ENCODE results near the gene TMEM151B. TPM values are rescaled to one million over a fixed set of nuclear protein-coding genes. Genes with fewer than 3 reads are reported as not detected.

The TMEM151B gene
- total and polyA plus RNA-seq, 2 of the 13 experiments (the other 11 are each of a cell fraction or from before 2014, with no cell fraction given) = not detected

- ATAC-seq = no peak
- ChIA-PET POLR2A (no interaction called here), CTCF (ENCODE audit: low intra/inter-chr PET ratio, low total read pairs) (no interaction called here)
- no peak overlapping the region for H3K27ac ChIP-seq (ENCODE audit: extremely low read length, insufficient read depth, low read length)
- peaks cover 7 to 13% of the 10 kb centered on the region in 2 experiments; a peak in 4 of 5 replicates for H3K36me3 ChIP-seq (replicated peaks in 1 of 2; ENCODE audit: control insufficient read depth in 1 of 2, insufficient read depth in 2 of 2, low read length in 2 of 2)
- BruUV-seq (replicated peaks) = no TSS peak
- peaks cover 65% of the 10 kb centered on the region for H3K4me1 ChIP-seq (ENCODE audit: insufficient read depth, low read length)
- 0 out of 5 replicates have a peak, but pooled peaks cover 0 to 1% of the 10 kb centered on the region in 2 experiments for H3K27me3 ChIP-seq (ENCODE audit: control insufficient read depth in 1 of 2, insufficient read depth in 2 of 2, low read length in 2 of 2)
- H4K20me1 ChIP-seq (ENCODE audit: insufficient read depth, low read length) = no peaks in the 10 kb centered on the region
- intact Hi-C loops (cut with micrococcal nuclease; ENCODE audit: unreplicated experiment) (no loop called here), in situ Hi-C loops (cut with HindIII; ENCODE audit: extremely low pct_ligation_motif_present, low pct_unique_long_range_greater_than_20kb) (no loop called here)
- H3K79me2 ChIP-seq (ENCODE audit: insufficient read depth, low read length) = peaks cover 17% of the 10 kb centered on the region
- H3K4me2 ChIP-seq (ENCODE audit: low read depth, low read length) = no peak overlapping the region
- H3K9me3 ChIP-seq (ENCODE audit: low read length) = no peaks in the 10 kb centered on the region
- no peak for FAIRE-seq
- DNase-seq (ENCODE audit: low spot score) = no peak
- no peak overlapping the region for H3K9ac ChIP-seq (ENCODE audit: insufficient read depth, low read depth, low read length)
- H3K4me3 ChIP-seq (replicated peaks in 1 of 3; ENCODE audit: insufficient read depth in 1 of 3, low read depth in 2 of 3, low read length in 3 of 3) = no peak overlapping the region
- 90% methylated on average over 15 of the region's 15 CpGs for WGBS (ENCODE audit: low lambda C conversion rate)
- no peak for TF ChIP-seq NKX3-1 (CRISPR knock-in tag; IDR thresholded peaks at IDR 0.05)
- TF ChIP-seq SRSF4 (IDR thresholded peaks at IDR 0.05; ENCODE audit: low read depth, low read length, poor library complexity, severe bottlenecking) = no peak
- TF ChIP-seq HNF1B (CRISPR knock-in tag; IDR thresholded peaks at IDR 0.05) = no peak
- peak; percentile 33; the same call in 1 of the 2 replicates for TF ChIP-seq EEA1 (CRISPR knock-in tag; IDR thresholded peaks at IDR 0.05; ENCODE audit: borderline replicate concordance)
- TF ChIP-seq PATZ1 (CRISPR knock-in tag; IDR thresholded peaks at IDR 0.05) = no peak
- TF ChIP-seq SKIL (CRISPR knock-in tag; IDR thresholded peaks at IDR 0.05; ENCODE audit: borderline replicate concordance) = 0 out of 2 replicates have a peak, but pooled peaks have one; percentile 15
- no peak for TF ChIP-seq RXRA (CRISPR knock-in tag; IDR thresholded peaks at IDR 0.05)
- no peak for TF ChIP-seq POLR2A (IDR thresholded peaks at IDR 0.05; ENCODE audit: insufficient read depth in 1 of 2, low read depth in 2 of 2, low read length in 2 of 2)
- TF ChIP-seq ZMAT3 (CRISPR knock-in tag; conservative IDR thresholded peaks at IDR 0.05) = no peak
- H2AFZ ChIP-seq (ENCODE audit: low read length) = no peak overlapping the region
Measured at GRCh38 chr6:44226368-44227147, 43.7 kb upstream of the TMEM151B start.

Measured in HepG2 (cell line).